Activated CD8-positive, alpha-beta memory T cell treated with anti-CD3 and anti-CD28 coated beads, Interleukin-2, amount 50 U/mL, for 4 hours (primary cell): ENCODE data around the gene LDB3.

ENCODE experiments used
- DNase-seq: peaks from one replicate; pipeline ENCODE4 v3.0.0-alpha.2; 2020

Gene LDB3

DNA sequence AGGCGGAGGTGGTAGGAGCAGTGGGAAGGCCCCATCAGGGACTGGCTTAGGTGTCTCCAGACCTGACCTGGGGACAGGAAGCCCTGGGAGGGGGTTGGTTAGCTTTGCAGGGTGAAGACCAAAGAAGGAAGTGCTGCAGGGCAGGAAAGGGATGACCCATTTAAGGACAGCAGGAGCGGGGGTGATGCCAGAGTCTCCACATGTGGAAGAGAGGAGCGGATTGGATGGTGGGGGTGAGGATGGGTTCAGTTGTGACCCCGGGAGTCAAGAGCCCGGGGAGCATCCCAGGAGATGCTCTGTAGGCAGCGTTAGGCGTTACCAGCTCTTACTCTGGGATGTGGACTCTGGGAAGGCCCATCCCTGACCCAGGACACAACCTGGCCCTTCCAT is 3.1 kb upstream of the LDB3 start:
- DNase-seq, result no peak

DNA sequence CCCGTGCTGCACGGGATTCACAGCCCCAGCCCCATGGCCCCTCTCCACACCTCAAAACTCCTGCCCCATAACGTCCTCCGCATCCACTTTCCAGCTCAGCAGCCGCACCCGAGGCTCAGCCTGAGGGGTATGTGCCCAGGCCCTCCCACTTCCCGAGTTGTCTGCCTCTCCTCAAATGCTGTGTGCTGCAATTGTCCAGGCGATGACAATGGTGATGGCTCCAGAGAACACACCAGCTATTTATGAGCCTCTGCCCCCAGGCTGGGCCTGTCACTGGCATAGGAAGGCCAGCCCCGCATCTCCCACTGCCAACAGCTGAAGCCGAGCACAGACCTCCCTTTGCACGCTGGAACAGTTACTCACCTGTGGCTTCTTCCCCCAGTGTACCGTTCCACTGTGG is 2.4 kb upstream of the LDB3 start:
- DNase-seq, result no peak

DNA sequence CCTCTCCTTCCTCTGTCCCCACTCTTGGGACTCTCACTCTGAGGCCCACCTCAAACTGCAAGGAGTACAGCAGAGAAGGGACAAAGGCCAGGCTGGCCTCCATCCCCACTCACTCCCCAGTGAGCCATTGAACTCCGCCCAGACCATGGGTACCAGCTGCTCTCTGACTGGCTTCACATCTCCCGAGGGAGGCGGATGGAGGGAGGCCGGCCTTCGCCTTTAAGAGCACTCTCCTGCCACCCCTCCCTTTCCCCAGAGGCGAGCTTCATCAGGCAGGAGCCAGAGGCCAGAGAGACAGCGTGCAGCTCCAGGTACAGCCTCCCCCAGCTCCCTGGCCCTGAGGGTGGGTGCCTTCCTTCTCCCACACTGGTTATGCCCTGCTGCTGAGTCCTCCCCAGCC is 1.8 kb upstream of the LDB3 start:
- no peak for DNase-seq

DNA sequence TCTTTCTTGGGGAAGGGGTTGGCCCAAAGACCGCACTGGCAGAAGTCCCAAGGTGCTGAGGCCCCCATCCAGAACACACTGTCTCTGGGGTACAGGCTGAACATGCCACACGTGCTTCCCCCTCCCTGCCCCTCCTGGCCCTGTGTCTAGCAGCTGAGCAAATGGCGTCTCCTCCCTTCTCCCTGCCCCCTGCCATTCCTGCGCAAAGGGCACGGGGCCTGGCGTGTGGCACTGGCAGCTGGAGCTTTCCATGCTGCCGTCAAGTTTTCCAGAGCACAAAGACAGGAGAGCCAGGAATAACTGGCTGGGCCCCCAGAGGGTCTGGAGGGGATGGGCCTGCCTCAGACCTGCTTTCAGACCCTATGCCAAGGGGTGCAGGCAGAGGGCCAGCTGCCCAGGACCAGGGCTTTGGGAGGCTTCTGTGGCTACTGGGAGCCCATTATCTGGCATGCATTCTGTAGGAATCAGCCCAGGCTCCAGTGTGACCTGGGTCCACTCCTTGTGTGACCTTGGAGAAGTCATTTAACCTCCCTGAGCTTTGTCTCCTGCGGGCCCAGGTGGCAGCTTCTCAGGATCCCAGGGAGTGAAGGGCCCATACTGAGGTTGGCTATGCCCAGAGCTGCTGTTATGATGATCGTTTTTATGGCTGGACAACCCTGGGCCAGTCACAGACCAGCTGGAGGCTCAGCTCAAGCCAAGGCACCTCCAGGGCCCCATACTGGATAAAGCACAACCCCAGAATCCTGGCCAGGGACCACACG is 710 bp upstream of the LDB3 start:
- DNase-seq, result no peak

DNA sequence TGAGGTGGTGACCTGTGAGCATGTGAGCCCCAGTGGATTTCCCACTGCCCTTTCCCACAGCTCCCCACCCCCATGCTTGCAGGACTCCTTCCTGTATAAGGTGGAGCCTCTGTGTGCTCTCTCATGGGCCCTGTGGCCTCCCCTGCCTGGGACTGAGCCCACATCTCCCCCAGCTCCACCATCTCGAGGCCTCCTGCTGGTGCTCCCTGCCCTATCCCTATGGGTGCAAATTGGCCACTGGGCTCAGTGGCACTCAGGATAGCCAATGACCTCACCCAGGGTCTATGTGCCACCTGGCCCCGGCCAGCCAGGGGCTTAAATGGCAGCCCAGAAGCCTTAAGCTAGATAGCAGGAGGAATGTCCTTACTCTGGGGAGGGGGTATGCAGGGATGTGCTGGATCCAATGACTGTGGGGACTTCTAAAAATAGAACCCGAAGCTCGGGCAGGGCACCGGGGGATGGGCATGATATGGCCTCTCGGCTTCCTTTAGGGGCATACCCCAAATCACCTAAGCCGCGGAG is 2.0 kb downstream of the LDB3 start:
- DNase-seq, result no peak

DNA sequence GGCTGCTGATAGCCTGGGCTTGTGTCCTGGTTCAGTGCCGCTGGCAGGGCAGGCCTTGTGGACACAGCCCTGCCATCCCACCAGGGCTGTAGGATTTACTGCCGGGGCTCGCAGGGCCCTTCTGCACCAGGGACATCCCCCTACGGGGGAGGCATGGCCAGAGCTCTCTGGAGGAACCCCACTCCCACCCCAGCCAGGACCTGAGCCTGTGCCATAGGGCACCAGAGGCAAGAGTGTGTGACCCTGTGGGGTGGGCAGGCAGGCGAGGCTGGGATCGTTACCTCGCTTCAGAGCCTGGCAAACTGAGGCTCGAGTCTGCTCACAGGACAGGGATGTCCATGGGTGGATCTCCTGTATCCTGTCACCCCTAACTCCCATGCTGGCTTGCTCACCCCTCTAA is 2.6 kb downstream of the LDB3 start:
- no peak for DNase-seq

DNA sequence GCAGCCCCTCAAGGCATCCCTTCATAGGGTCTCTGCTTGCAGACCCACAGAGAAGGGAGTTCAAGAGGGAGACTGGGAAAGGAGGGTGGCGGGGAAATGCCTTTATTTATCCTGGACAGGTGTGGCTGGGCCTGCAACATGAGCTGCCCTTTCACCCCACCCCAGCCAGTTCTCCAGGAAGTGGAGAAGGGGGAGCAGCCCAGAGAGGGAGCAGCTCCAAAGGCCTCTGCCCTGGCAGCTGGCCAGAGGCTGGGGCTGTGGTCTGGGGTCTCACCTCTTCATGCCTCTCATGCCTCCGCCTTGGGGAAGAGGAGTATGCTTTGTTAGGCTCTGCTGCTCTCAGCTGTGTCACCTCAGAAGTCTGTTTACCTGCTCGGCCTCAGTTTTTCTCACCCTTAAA is 3.1 kb downstream of the LDB3 start:
- DNase-seq, result no peak

- no peak for DNase-seq
Measured at GRCh38 chr10:86671985-86672710, 3.8 kb downstream of the LDB3 start.

DNA sequence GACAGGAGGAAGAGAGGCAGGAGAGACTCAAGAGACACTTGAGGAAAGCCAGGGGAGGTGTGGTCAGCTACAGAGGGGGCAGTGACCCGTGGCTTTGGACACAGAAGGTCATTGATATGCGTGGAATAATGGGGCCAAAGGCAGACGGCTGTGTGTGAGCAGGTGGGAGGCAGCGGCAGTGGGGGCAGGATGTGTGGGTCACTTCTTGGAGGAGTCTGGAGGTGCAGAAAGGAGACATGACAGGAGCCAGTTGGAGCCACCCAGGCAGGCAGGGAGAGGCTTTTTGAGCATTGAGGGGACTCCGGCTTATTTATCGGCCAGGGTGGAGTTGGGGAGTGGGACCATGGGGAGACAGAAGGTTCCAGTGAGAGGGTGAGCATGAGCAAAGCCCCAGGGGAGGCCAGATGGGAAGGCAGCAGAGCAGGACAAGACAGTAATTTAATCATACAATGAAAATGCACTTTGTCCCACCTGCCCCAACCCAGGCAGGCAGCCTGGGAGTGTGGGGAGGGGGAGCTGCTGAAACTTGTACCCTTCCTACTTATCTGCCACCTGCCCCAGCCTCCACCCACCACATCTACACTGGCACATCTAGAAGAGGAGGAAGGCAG is 5.0 kb downstream of the LDB3 start:
- DNase-seq, result no peak

GRCh38 chr10:86673827-86674581 is 5.7 kb downstream of the LDB3 start:
- DNase-seq, result no peak

DNA sequence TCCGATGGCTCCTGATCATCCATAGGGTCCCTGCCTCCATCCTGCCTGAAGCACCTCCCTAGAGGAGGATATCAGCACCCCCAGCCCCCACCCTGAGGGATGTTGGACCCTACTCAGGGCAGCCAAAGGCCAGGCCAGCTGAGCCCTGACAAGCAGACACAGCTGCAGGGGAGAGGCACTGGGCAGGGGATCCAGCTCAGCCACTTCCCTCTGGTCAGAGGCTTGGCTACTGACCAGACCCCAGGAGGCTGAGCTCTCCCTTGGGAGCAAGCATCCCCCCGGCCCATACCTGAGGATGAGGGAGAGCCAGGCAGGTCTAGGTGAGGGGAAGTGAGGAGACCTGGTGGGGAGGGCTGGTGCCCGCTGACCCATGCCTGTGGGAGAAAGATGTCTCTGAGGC is 6.6 kb downstream of the LDB3 start:
- no peak for DNase-seq

GRCh38 chr10:86677374-86677773 is 9.1 kb downstream of the LDB3 start:
- no peak for DNase-seq

DNA sequence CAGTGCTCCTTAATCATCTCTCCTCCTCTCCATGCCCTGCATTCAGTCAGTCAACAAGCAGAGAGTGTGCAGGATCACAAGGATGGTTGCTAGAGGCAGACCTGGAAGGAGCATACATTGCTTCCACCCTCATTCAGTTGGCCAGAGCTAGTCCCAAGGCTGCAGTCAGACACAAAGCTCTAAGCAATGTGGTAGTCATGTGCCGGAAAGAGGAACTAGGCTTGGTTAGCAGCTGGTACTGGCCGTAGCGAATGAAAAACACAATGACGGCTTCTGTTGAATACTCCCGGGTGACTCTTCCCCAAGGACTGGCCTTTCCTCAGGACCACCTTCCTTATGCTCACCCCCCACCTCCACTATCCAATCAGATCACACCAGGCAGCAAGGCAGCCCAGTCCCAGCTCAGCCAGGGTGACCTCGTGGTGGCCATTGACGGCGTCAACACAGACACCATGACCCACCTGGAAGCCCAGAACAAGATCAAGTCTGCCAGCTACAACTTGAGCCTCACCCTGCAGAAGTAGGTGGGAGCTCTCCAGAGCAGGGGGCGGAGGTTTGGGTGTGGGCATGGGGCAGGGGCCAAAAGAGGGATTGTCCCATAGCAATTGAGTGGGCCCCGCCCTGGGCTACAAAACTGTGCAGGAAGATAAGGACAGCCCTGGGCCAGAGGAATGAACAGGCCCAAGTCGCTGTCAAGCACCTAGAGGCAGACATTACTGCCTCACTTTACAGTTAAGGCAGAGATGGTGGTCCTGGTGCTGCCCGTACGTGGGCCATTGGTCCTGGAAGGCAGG is 10.9 kb downstream of the LDB3 start:
- no peak for DNase-seq

- no peak for DNase-seq
Measured at GRCh38 chr10:86681047-86681446, 12.7 kb downstream of the LDB3 start.

GRCh38 chr10:86681722-86682386 is 13.5 kb downstream of the LDB3 start:
- DNase-seq, result no peak

DNA sequence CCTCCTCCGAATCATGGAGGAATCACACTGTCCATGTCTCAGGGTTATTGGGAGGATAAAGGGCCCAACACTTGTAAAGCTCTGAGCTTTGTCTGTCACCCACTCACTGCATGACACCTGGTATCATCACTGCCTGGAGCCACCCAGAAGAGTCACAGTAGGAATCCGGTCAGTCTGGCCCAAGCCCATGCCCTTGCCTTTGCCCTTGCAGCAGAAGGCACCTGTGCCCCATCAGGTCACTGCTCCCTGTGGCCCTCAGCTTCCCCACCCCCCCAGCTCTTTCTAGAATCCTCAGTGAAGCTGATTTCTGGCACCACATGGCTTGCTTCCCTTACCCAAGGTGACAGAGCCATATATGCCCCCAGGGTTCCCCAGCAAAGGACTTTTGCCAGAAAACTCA is 14.4 kb downstream of the LDB3 start:
- no peak for DNase-seq

DNA sequence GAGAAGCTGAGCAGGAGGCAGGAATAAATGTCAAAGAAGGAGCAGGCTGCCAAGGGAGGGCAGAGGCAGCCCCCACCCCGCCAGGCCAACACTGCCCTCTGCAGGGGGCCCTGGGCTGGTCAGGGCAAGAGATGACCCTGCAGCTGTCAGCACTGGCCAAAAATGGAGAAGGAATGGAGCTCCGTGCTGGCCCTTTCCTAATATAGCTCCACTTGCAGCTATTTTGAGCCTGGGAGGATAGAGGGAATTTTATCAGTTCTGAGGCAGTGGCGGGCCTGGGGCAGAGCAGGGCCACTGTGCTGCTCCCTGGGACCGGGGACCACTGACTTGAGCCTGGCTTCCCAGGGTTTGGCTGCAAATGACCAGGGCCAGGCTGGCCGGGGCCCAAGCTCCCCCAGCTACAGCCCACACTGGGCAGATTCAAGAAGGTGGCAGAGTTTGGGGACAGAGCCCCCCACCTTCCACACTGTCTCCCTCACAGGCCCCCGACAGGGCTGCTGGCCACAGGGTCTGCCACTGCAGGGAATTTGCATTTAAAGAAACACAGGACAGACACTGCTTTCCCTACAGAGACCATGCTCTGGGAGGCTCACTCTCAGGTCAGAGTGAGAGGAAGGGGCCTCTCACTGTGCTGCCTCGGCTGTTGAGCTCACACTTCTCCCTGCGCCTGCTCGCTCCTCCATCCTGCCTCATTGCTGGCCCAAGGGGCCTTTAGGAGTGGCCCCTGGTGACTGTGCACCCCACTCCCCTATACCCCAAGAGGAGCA is 16.2 kb downstream of the LDB3 start:
- no peak for DNase-seq

DNA sequence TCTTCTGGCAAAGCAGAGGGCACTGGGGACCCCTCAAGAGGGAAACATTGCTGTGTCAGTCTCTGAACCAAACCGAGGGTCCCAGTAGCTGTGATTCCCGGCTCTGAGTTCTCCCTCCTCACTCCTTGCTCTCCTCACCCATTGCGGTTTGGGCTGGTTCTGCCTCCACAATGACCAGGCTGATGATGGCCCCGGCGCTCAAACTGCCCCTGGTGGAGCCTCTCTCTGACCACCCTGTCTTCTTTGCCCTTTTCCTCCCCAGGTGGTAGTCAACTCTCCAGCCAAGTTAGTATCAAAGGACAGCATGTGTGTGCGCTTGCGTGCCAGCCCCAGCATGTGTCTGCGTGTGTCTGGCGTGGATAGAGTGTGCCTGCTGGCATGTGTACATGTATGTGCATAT is 17.1 kb downstream of the LDB3 start:
- DNase-seq, result no peak

- no peak for DNase-seq
Measured at GRCh38 chr10:86685893-86686632, 17.8 kb downstream of the LDB3 start.

DNA sequence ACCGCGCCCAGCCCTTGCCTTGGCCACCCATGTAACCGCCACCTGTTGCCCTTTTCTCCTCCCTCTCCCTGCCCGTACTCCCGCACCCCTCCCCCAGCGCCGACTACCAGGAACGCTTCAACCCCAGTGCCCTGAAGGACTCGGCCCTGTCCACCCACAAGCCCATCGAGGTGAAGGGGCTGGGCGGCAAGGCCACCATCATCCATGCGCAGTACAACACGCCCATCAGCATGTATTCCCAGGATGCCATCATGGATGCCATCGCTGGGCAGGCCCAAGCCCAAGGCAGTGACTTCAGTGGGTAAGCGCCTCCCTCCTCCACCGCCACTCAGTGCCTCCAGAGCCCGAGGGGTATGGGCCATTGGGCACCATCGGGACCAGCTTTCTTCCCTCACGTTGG is 18.7 kb downstream of the LDB3 start:
- DNase-seq, result no peak
